GM18505 (cell line): ENCODE data around the gene PDZD2.
"Not testable (repeated sequence)": the region's sequence is repeated elsewhere in the genome, so short reads cannot be mapped to it uniquely, and the experiment has no call there.

Experiments used
- ATAC-seq: cut with Tn5 transposase; IDR thresholded peaks from one replicate; pipeline ENCODE4 v1.9.1; 2021; ENCODE audit not compliant: unreplicated experiment
- POLR2A ChIP-seq: IDR thresholded peaks from 4 replicates; pipeline ENCODE4 v1.6.1; 2011; ENCODE audit warnings: borderline replicate concordance; ENCODE audit not compliant: insufficient read depth, insufficient read length; ENCODE audit errors: extremely low read depth

PDZD2 gene

DNA sequence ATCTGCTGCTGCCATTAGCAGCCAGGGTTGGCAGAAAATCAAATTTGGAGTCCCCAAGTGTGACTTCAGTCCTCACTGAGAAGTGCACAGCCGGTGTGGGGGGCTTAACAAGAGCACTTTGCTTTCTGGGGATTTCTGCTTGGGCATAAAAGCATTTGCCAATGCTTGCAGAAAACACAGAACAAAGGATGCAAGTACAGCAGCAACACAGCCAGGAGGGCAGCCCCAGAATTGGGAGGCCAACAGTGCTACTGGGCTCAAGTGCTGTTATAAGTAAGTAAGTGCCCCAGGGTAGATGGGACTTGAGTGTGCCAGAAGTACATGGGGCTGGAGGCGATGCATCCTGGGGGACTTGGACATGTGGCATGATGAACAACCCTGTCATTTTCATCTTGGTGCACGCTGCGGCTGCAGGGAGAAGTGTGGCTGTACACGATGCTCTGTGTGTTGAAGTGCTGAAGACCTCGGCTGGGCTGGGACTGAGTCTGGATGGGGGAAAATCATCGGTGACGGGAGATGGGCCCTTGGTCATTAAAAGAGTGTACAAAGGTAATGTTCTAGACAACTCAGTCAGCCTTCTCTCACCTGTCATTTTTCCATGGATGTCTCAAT is 461.9 kb downstream of the PDZD2 start:
- TF ChIP-seq POLR2A = no peak
- no peak for ATAC-seq

DNA sequence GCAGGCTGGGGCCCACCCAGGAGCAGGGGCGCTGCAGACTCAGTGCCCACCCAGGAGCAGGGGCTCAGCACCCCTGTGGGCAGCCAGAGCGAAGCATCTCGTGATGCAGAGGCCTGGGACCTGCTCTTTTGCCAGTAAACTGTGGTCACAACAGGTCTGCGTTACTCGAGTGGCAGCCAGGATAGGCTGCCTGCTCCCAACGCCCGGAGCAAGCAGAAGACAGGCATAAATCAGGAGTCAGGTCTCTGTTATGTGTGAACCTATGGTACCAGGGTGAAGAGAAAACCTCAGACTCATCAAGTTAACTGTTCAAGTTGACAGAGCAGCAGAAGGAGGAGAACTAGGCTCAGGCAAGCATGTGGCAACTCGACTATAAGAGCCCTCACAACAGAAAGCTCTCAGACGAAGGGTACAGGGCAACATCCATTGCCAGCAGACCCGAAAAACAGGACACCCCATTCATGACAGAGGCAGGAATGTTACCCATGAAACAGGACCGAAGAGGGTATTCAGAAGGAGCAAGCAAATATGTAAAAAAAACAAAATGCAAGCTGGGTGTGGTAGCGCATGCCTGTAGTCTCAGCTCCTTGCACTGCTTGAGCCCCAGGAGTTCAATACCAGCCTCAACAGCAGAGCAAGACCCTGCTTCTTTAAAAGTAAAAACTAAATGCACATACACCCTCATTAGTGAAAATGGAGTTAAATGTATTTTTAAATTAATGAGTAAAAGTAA is 463.5 kb downstream of the PDZD2 start:
- no peak for TF ChIP-seq POLR2A
- ATAC-seq = no peak

DNA sequence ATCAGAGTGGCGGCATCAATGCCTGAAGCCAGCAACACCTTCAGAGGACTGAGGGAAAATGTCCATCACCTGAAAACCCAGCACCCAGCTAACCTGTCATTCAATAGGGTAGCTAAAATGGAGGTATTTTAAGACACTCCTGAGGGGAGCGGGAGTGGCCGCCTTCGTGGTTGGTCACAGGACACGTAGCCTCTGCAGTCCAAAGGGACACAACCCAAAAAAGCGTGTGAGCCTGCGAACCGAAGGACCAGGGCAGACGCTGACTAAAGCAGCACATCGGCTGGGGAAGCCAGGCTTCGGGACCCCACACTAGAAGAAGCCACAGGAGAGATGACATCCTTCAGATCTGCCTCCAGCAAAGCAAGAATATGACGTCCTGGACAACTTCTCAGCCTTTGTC is 464.6 kb downstream of the PDZD2 start:
- TF ChIP-seq POLR2A = no peak
- no peak for ATAC-seq

DNA sequence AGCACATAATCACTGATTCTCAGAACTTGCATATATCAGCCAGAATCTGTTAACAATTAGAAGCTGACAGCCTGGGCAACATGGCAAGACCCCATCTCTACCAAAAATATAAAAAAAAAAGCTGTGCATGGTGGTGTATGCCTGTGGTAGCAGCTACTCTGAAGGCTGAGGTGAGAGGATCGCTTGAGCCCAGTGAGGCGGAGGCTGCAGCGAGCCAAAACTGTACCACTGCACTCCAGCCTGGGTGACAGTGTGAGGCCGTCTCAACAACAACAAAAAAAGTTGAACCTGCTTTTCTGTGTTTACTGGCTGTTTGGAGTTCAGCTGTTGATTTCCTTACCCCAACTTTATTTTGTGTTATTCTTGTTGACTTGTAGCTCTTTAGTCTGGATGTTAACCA is 468.4 kb downstream of the PDZD2 start:
- no peak for ATAC-seq
- TF ChIP-seq POLR2A = no peak

DNA sequence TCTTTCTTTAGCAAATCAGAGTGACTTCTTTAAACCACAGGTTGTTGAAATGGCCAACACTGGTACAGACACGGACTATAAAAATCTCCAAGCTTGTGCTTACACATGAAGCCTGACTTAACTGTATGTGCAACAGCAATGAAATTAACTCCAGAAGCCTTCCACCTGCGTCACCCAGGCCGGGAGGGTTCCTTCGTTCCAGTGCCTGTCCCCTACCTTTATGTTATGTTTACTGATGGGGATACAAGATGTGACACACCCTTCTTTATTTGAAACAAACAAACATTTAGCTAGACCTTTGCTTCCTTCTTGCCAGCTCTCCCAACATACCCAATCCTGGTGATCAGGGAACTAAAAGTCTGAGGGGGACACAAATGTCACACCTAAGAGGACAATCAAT is 469.2 kb downstream of the PDZD2 start:
- ATAC-seq = no peak
- TF ChIP-seq POLR2A = no peak

DNA sequence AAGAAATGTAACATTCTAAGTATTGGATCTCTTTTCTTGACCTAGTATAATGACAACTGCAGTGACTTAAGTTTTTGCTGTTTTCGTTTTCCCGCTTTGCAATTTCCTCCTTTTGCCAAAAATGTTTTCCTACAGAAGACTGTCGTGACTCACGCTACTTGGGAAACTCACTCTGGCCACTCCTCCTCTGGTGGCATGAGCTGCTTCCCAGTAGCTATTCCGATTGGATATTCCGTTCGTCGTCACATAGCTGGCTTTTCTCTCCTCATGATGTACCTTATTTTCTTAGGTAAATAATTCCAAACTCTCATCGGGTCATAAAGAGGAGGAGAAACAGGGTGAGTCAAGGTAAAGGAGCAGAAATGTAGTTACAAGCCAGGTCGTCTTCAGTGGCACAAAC is 470.3 kb downstream of the PDZD2 start:
- no peak for TF ChIP-seq POLR2A
- no peak for ATAC-seq

DNA sequence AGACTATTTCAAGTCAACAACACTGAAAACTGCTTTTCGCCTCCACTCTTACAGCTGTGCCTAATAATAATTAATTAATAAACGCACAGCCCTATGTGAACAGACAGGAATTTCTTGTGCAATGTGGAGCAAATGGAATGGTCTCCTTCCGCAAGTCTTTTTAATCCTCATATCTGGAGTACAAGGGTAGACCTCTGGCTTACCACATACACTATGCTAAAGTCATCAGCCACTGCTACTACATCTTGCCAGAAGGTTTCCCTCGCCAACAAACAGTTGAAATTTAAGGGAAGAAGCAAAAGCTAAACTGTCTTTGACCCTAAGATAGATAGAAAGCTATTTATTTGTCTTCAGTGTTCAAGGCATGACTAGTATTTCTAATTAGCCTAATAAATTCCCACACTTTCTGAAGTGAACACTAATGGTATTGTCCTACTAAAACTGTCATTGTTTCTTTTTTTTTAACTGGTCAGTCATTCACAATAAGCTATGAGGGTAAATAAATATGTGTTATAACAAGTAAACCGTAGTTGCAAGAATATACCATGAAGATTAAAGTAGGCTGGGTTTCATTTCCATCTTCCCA is 471.3 kb downstream of the PDZD2 start:
- TF ChIP-seq POLR2A = no peak
- ATAC-seq = no peak

DNA sequence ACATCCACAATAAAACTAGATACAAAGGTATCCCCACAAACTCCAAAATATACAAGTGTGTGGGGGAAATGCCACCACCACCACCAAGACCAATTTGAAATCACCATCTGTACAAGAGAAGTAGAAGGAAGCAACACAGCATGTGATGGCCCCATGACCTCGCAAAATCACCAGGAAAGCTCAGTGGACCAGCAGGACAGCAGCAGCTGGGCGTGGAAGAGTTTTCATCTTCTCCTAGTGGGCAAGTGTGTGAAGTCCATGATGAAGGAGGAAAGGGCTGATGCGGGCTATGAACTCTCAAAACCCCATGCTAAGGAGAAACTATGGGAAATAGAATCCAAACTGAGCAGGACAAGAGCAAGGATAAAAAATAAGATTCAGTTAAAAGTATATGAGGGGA is 477.1 kb downstream of the PDZD2 start:
- no peak for ATAC-seq
- TF ChIP-seq POLR2A = no peak

DNA sequence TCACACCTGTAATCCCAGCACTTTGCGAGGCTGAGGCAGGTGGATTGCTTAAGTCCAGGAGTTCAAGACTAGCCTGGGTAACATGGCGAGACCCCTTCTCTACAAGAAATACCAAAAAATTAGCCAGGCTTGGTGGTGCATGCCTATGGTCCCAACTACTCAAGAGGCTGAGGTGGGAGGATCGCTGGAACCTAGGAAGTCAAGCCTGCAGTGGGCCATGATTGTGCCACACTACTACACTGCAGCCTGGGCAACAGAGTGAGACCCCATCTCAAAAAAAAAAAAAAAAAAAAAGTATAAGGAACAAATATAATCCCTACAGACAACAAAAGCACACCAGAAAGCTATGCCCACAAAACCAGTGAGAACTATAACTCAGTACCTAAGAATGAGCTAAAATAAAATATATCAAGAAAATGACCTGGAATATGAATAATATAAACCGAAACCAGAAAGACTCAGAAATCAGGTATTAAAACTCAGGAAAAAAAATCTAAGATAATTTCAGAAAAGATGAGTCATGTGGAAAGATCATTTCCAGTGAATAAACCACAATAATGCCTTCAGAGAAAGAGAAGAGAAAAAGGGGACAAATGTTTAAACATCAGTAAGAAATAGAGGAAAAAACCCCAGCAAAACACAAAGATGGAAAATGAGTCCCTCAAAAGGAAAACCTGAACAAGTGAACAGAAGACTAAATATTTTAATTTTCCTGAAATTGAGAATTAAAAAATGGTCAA is 477.8 kb downstream of the PDZD2 start:
- no peak for ATAC-seq

DNA sequence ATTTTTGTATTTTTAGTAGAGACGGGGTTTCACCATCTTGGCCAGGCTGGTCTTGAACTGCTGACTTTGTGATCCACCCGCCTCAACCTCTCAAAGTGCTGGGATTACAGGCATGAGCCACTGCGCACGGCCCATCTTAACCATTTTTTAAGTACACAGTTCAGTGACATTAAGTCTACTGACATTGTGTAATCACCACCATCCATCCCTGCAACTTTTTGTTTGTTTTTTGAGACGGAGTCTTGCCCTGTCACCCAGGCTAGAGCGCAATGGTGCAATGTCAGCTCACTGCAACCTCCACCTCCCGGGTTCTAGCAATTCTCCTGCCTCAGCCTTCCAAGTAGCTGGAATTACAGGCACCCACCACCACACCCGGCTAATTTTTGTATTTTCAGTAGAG is 480.0 kb downstream of the PDZD2 start:
- ATAC-seq = not testable (repeated sequence)

More for the DNA sequence above, 477.8 kb downstream of the PDZD2 start:
- TF ChIP-seq POLR2A = no peak

DNA sequence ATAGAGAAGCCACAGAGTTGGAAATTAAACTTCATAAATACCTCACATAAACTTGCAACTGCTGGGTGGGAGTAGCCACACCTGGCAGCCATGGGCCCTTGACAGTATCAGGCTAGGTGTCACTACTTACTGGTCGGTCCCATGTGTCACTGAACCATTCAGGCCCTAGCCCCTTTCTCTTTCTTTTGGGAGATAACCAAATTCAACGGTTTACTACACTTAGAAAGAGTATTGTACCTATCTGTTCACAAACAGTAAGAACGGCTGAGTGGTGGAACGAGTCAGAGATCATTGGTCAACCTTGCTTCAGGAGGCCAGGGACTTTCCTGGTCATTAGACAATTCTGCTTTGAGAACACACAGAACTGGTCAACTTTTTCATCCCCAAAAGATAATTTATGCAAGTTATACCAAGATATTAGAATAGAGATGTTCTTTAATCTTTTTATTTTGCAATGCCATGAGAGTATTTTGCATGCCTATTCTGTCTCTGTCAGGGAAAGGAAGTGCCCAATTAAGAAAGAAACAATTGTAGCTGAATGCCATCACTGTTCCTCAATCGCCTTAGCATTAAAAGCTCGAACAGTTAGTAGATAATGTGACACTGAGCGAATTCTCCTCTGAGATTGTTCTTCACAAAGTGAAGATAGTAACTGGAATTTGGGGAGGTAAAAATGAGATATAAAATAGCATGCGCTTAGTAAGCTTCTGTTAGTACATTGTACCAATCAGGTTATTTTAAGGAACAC is 484.3 kb downstream of the PDZD2 start:
- ATAC-seq = no peak
- TF ChIP-seq POLR2A = no peak

DNA sequence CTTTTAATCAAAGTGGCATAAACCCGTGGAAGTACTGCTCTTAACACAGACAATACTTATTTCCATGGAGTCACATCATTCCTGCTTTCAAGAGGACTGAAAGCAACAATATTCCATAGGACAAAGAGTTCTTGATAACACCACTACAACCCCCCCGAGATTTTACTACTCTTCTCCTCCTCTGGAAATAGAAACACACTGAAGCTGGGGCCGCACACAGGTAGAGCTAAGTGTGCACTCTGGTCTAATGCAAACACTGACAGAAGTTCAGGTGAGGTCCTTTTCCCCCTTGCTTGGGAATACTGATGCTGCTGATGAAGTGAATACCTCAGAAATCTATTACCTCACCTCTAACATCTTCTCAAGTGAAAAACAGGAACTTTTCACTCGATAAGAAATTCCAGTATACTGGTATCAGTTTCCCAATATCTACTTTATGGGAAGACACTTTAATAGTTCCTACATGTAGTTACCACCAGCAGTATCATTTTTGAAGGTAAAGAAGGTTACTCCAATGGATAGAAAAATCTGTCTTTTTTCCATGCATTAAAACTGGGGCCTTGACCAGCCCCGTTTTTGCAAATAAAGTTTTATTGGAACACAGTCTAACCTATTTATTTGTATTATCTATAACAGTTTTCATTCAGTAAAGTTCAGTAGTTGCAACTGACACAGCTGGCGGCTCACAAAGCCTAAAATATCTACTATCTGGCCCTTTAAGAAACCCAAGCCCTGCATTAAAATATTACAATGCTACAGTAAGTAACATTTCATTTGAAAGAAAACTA is 485.2 kb downstream of the PDZD2 start:
- ATAC-seq = no peak
- no peak for TF ChIP-seq POLR2A

DNA sequence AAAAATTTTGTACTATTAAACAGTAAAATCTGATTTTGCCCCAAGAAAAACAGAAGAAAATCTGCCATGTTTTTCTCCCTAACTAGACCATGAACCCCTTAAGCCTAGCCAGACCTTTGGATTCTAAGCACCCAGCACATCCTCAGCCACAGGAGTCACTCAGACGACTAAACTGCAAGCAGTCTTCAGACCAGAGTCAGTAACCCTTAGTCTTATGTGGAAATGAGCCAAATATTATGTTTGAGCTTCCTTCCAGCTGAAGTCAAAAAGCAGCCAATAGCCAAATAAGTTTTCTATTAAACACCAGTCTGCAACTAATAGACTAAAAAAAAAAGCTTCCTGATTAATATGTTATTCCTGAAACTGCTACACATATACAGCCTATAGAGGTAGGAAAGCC is 487.8 kb downstream of the PDZD2 start:
- no peak for TF ChIP-seq POLR2A
- no peak for ATAC-seq

DNA sequence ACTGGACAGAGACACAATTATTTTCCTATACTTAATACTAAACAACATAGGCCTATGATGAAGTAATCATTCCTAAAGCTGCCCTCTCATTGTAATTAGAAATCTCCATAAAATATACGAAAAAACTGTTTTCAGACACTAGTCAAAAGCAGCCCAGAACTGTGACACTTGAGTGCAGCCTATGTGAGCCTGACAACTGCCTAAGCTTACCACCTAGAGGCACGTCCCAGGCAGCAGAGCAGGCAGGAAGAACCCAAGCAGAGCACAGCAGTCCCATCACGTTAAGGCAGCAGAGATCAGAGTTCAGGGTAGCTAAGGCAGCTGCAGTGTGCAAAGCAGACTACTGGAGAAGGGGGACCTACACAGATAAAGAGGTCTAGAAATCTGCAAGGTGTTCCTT is 488.8 kb downstream of the PDZD2 start:
- no peak for TF ChIP-seq POLR2A
- ATAC-seq = no peak
